MM.1S (cell line): ENCODE results near the gene WNT10A.

Experiments
- DNase-seq: peaks from one replicate; pipeline ENCODE4 v3.0.0-alpha.2; 2015
- H2AFZ ChIP-seq: fragments of 300-600 bp; sonication (generic); 2 replicates; pipeline ENCODE4 v1.6.0; 2016; ENCODE audit warnings: antibody characterized with exemption, low read length
- H3F3A ChIP-seq: fragments of 300-600 bp; sonication (generic); 2 replicates; pipeline ENCODE4 v1.6.1; 2016; ENCODE audit warnings: mild to moderate bottlenecking, antibody characterized with exemption, low read length, moderate library complexity, mixed read lengths; ENCODE audit not compliant: insufficient read depth
- H3K27ac ChIP-seq: fragments of 300-600 bp; sonication (generic); 2 replicates; pipeline ENCODE4 v1.5.1; 2016; ENCODE audit warnings: mild to moderate bottlenecking, low read length
- H3K27me3 ChIP-seq: fragments of 300-600 bp; sonication (generic); replicated peaks from 2 replicates; pipeline ENCODE4 v1.6.0; 2016; ENCODE audit warnings: low read length; ENCODE audit not compliant: insufficient read depth
- H3K36me3 ChIP-seq: fragments of 300-600 bp; sonication (generic); replicated peaks from 2 replicates; pipeline ENCODE4 v1.6.1; 2016; ENCODE audit warnings: mild to moderate bottlenecking, low read length, mixed read lengths; ENCODE audit not compliant: insufficient read depth
- H3K4me1 ChIP-seq: fragments of 300-600 bp; sonication (generic); 2 replicates; pipeline ENCODE4 v1.6.1; 2016; ENCODE audit warnings: low read length, mixed read lengths
- H3K4me2 ChIP-seq: fragments of 300-600 bp; sonication (generic); 2 replicates; pipeline ENCODE4 v1.6.0; 2016; ENCODE audit warnings: low read depth, low read length
- H3K4me3 ChIP-seq: fragments of 300-600 bp; sonication (generic); 2 replicates; pipeline ENCODE4 v1.5.1; 2016; ENCODE audit warnings: low read length, mixed read lengths
- H3K79me2 ChIP-seq: fragments of 300-600 bp; sonication (generic); 2 replicates; pipeline ENCODE4 v1.6.1; 2016; ENCODE audit warnings: mixed run types, low read length, mixed read lengths
- H3K9ac ChIP-seq: fragments of 300-600 bp; sonication (generic); 2 replicates; pipeline ENCODE4 v1.6.1; 2016; ENCODE audit warnings: low read length, mixed read lengths
- H3K9me2 ChIP-seq: fragments of 300-600 bp; sonication (generic); replicated peaks from 2 replicates; pipeline ENCODE4 v1.6.1; 2016; ENCODE audit warnings: mild to moderate bottlenecking, low read length, mixed read lengths; ENCODE audit not compliant: insufficient read depth
- H3K9me3 ChIP-seq: fragments of 300-600 bp; sonication (generic); replicated peaks from 2 replicates; pipeline ENCODE4 v1.6.1; 2016; ENCODE audit warnings: mild to moderate bottlenecking, low read length, mixed read lengths; ENCODE audit not compliant: insufficient read depth
- H4K20me1 ChIP-seq: fragments of 300-600 bp; sonication (generic); 2 replicates; pipeline ENCODE4 v1.6.1; 2016; ENCODE audit warnings: mild to moderate bottlenecking, low read length, moderate library complexity, mixed read lengths; ENCODE audit not compliant: insufficient read depth
- EZH2 ChIP-seq: fragments of 300-600 bp; sonication (generic); optimal IDR thresholded peaks from 2 replicates; pipeline ENCODE3; 2017; ENCODE audit warnings: low read depth, mild to moderate bottlenecking, antibody characterized with exemption, low read length, mixed read lengths
- EZH2phosphoT487 ChIP-seq: fragments of 300-600 bp; sonication (generic); IDR thresholded peaks from 2 replicates; pipeline ENCODE4 v1.6.1; 2018; ENCODE audit warnings: antibody characterized with exemption, low read length
- TF ChIP-seq, protein P1 (sequence below): fragments of 300-600 bp; sonication (generic); IDR thresholded peaks from 2 replicates; pipeline ENCODE4 v1.5.1; 2016; ENCODE audit warnings: antibody characterized with exemption, low read length, mixed read lengths

Gene WNT10A

DNA sequence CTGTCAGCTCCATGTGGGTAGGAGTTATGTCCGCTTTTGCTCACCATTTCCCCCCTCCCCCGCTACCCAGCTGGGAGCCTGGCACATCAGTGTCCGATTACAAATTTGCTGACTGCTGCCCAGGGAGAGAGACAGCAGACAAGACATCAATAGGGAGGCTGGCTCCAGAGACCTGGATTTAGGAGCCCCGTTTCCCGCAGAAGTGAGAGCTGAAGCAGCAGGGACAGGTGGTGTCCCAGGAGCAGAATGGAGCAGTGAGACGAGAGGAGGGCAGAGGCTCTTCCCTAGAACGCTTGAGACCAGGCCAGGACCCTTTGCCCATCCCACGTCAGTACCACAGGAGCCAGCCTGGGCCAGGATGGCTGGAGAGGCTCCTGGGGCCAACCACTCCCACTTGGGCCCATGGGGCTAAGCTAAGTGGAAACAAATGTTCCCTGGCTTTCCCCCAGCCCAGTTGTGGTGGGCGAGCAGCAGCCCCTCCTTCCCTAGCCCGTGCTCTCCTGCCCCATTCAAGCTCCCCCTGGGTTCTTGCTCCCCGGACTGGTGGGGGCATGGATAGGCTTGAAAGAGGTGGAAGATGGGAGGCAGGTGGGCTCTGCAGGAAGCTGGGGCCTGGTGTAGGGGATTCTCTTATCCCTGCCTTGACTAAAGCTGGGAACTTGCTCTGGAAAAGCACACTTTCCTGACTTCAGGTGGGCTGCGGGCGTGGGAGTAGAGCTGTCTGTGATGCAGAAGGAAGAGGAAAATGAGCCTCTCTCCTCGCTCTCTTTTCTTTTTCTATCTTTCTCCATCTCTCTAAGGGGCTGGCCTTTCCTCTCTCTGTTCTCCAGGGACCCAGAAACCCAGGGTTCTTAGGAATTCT is 25.1 kb upstream of the WNT10A start:
- H3K79me2 ChIP-seq: no peaks in the 10 kb centered on the region
- DNase-seq: no peak
- H4K20me1 ChIP-seq: no peaks in the 10 kb centered on the region
- no peak overlapping the region for H3K9ac ChIP-seq
- no peaks in the 10 kb centered on the region for H3K9me3 ChIP-seq
- H3K9me2 ChIP-seq: no peaks in the 10 kb centered on the region
- peaks cover 70% of the 10 kb centered on the region for H3K27me3 ChIP-seq
- H3K4me1 ChIP-seq: 0 out of 2 replicates have a peak, but pooled peaks cover 4% of the 10 kb centered on the region
- H3K4me3 ChIP-seq: no peak overlapping the region
- H3F3A ChIP-seq: no peaks in the 10 kb centered on the region
- no peak overlapping the region for H3K27ac ChIP-seq
- H3K36me3 ChIP-seq: no peaks in the 10 kb centered on the region
- no peak overlapping the region for H2AFZ ChIP-seq
- TF ChIP-seq EZH2: no peak
- TF ChIP-seq EZH2phosphoT487: no peak
- TF ChIP-seq, protein P1, sequence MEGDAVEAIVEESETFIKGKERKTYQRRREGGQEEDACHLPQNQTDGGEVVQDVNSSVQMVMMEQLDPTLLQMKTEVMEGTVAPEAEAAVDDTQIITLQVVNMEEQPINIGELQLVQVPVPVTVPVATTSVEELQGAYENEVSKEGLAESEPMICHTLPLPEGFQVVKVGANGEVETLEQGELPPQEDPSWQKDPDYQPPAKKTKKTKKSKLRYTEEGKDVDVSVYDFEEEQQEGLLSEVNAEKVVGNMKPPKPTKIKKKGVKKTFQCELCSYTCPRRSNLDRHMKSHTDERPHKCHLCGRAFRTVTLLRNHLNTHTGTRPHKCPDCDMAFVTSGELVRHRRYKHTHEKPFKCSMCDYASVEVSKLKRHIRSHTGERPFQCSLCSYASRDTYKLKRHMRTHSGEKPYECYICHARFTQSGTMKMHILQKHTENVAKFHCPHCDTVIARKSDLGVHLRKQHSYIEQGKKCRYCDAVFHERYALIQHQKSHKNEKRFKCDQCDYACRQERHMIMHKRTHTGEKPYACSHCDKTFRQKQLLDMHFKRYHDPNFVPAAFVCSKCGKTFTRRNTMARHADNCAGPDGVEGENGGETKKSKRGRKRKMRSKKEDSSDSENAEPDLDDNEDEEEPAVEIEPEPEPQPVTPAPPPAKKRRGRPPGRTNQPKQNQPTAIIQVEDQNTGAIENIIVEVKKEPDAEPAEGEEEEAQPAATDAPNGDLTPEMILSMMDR: no peak
- no peak overlapping the region for H3K4me2 ChIP-seq

DNA sequence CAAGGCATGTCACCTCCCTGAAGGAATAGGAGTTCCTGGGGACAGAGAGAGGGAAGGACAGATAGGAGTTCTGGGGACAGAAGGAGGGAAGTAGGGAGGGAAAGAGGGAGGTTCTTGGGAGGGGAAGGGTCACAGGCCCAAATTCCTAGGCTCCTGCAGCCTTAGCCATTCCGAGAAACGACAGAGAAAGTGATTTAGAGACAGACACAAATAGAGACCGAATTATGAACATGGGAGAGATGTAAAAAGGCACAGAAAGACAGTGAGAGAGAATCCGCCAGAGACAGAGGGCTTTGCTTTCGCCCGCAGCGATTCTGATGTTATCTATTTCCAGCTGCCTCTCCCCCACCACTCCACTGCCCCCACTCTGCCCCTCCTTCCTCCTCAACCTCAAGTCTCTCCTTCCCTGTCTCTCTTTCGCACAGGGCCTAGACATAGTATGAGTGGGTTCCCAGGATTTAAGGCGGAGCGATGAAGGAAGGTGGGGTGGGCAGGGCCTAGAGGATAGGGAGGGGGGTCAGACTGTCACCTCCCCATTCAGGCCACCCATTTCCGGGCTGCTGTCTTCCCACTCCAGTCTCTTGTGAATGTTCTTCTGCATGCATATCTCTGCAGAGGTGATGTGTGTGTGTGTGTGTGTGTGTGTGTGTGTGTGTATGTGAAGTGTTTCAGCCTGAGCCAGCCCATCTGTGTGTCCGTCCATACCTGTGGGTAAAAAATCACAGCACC is 24.3 kb upstream of the WNT10A start:
- Histone ChIP-seq H2AFZ (no peak overlapping the region), H3K9me3 (no peaks in the 10 kb centered on the region), H3K79me2 (no peaks in the 10 kb centered on the region), H3K4me3 (no peak overlapping the region), H3K9ac (no peak overlapping the region), H3K9me2 (no peaks in the 10 kb centered on the region), H4K20me1 (no peaks in the 10 kb centered on the region), H3K4me2 (no peak overlapping the region), H3K27ac (no peak overlapping the region), H3F3A (no peaks in the 10 kb centered on the region), H3K36me3 (no peaks in the 10 kb centered on the region), H3K4me1 (0 out of 2 replicates have a peak, but pooled peaks cover 4% of the 10 kb centered on the region), H3K27me3 (peaks cover 77% of the 10 kb centered on the region)
- no peak for DNase-seq
- no peak for TF ChIP-seq EZH2phosphoT487
- TF ChIP-seq, protein P1: no peak
- TF ChIP-seq EZH2: no peak

DNA sequence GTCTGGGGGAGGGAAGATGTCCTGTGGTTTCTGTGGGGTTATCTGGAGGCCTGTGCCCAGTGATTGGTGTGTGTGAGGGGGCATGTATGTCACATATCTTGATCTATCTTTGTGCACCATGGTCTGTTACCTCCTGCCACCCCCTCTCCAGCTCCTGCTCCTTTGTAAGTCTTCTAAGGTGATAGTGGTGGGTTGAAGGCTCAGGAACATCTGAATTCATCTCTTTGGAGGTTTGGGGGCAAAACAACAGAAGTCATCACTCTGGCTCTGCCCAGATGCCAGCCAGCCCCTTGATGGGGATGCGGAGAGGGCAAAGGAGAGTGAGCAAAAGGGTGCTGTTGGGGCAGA is 23.8 kb upstream of the WNT10A start:
- Histone ChIP-seq H3K4me2 (no peak overlapping the region), H3K4me3 (no peak overlapping the region), H4K20me1 (no peaks in the 10 kb centered on the region), H3K27ac (no peak overlapping the region), H3K79me2 (no peaks in the 10 kb centered on the region), H3K4me1 (0 out of 2 replicates have a peak, but pooled peaks cover 4% of the 10 kb centered on the region), H3K27me3 (peaks cover 83% of the 10 kb centered on the region), H3K9me2 (no peaks in the 10 kb centered on the region), H3K36me3 (no peaks in the 10 kb centered on the region), H3F3A (no peaks in the 10 kb centered on the region), H2AFZ (no peak overlapping the region), H3K9me3 (no peaks in the 10 kb centered on the region), H3K9ac (no peak overlapping the region)
- DNase-seq: no peak
- no peak for TF ChIP-seq EZH2phosphoT487
- TF ChIP-seq EZH2: no peak
- TF ChIP-seq, protein P1: no peak
